Activated CD8-positive, alpha-beta T cell treated with anti-CD3 and anti-CD28 coated beads for 36 hours (primary cell): ENCODE data around the gene PLCG2. TPM values are rescaled to one million over a fixed set of nuclear protein-coding genes. Genes with fewer than 3 reads are reported as not detected.

Source experiments
- ATAC-seq: fragments of 200-7000 bp; cut with Tn5 transposase; one replicate; pipeline ENCODE4 v1.10.0; 2021; ENCODE audit warnings: mild to moderate bottlenecking, moderate library complexity
- CTCF ChIA-PET: fragments of 350-600 bp; sonication (Branson Sonifier 250); formaldehyde crosslinking; loops from one replicate; lab custom pipeline; 2021; ENCODE audit warnings: antibody characterized with exemption; lab: Charles Lee
- POLR2A ChIA-PET: fragments of 350-600 bp; sonication (Branson Sonifier 250); formaldehyde crosslinking; loops from one replicate; lab custom pipeline; 2021; ENCODE audit warnings: antibody characterized with exemption; lab: Charles Lee
- DNase-seq: peaks from one replicate; pipeline ENCODE4 v3.0.0-alpha.2; 2020
- H3K27ac Mint-ChIP-seq: one replicate; pipeline ENCODE4 v1.8.0; 2021; ENCODE audit warnings: mild to moderate bottlenecking, mixed read lengths
- H3K27me3 Mint-ChIP-seq: one replicate; pipeline ENCODE4 v1.8.0; 2021; ENCODE audit warnings: mixed read lengths
- H3K36me3 Mint-ChIP-seq: one replicate; pipeline ENCODE4 v1.8.0; 2021; ENCODE audit warnings: low read depth, mixed read lengths
- H3K4me1 Mint-ChIP-seq: one replicate; pipeline ENCODE4 v1.8.0; 2021; ENCODE audit warnings: low read depth, mixed read lengths
- H3K4me3 Mint-ChIP-seq: one replicate; pipeline ENCODE4 v1.8.0; 2021; ENCODE audit warnings: mild to moderate bottlenecking, moderate library complexity, mixed read lengths
- H3K9me3 Mint-ChIP-seq: one replicate; pipeline ENCODE4 v1.8.0; 2021; ENCODE audit warnings: mixed read lengths
- CTCF ChIP-seq: fragments of 200-600 bp; IDR thresholded peaks from one replicate; pipeline ENCODE4 v1.8.0; 2022; ENCODE audit warnings: antibody characterized with exemption, mild to moderate bottlenecking
- intact Hi-C: fragments of 100-400 bp; cut with micrococcal nuclease; formaldehyde crosslinking; loops from one replicate; pipeline ENCODE4 v1.10.0; 2022
- total RNA-seq, 2 experiments: library from RNA; stranded (reverse); gene quantifications; one replicate each; pipeline ENCODE4 v1.2.3, GENCODE V29; 2021

The PLCG2 gene
- total RNA-seq, 2 experiments from 2014 or later, result 12.7 to 13.7 TPM

- POLR2A ChIA-PET, result interaction anchor here (1.1 to 1.4 kb wide), 2 partner anchors 10 to 16 kb away, joined by 4 read pairs; no protein-coding TSS in a partner anchor
- H3K27ac Mint-ChIP-seq, result no peak overlapping the region
Measured at GRCh38 chr16:81861503-81861902, 82.4 kb downstream of the PLCG2 start.

GRCh38 chr16:81861915-81862314 lies 82.8 kb downstream of the PLCG2 start:
- TF ChIP-seq CTCF, result no peak
- ATAC-seq, result no peak
- Mint-ChIP-seq H3K27ac (no peak overlapping the region), H3K27me3 (no peaks in the 10 kb centered on the region), H3K36me3 (no peaks in the 10 kb centered on the region), H3K4me1 (no peaks in the 10 kb centered on the region), H3K9me3 (no peaks in the 10 kb centered on the region), H3K4me3 (no peak overlapping the region)
- POLR2A ChIA-PET, result interaction anchor here (1.4 kb wide), 1 partner anchor 10 kb away, joined by 4 read pairs; no protein-coding TSS in a partner anchor
- CTCF ChIA-PET, result interaction anchor here (1.8 kb wide), 1 partner anchor 12 kb away, joined by 9 read pairs; no protein-coding TSS in a partner anchor
- intact Hi-C loops, result no loop called here
- no peak for DNase-seq

More at GRCh38 chr16:81861503-81861902, 82.4 kb downstream of the PLCG2 start:
- CTCF ChIA-PET, result interaction anchor here (0.7 to 1.8 kb wide), 3 partner anchors 12 to 44 kb away, joined by 3 to 9 read pairs (median 3); no protein-coding TSS in a partner anchor
- TF ChIP-seq CTCF, result no peak
- no peaks in the 10 kb centered on the region for H3K36me3 Mint-ChIP-seq
- H3K4me1 Mint-ChIP-seq, result no peaks in the 10 kb centered on the region
- H3K9me3 Mint-ChIP-seq, result no peaks in the 10 kb centered on the region
- peak; percentile 56 for ATAC-seq
- H3K4me3 Mint-ChIP-seq, result no peak overlapping the region
- no peak for DNase-seq
- intact Hi-C loops, result no loop called here
- no peaks in the 10 kb centered on the region for H3K27me3 Mint-ChIP-seq

- Mint-ChIP-seq H3K36me3 (no peaks in the 10 kb centered on the region), H3K4me1 (no peaks in the 10 kb centered on the region), H3K27me3 (no peaks in the 10 kb centered on the region), H3K9me3 (no peaks in the 10 kb centered on the region), H3K27ac (no peak overlapping the region), H3K4me3 (no peak overlapping the region)
- TF ChIP-seq CTCF, result no peak
- intact Hi-C loops, result no loop called here
- CTCF ChIA-PET, result interaction anchor here (0.7 kb wide), 1 partner anchor 10 kb away, joined by 3 read pairs; no protein-coding TSS in a partner anchor
- ATAC-seq, result no peak
- no peak for DNase-seq
- POLR2A ChIA-PET, result no interaction called here
Measured at GRCh38 chr16:81863630-81864352, 84.7 kb downstream of the PLCG2 start.

DNA sequence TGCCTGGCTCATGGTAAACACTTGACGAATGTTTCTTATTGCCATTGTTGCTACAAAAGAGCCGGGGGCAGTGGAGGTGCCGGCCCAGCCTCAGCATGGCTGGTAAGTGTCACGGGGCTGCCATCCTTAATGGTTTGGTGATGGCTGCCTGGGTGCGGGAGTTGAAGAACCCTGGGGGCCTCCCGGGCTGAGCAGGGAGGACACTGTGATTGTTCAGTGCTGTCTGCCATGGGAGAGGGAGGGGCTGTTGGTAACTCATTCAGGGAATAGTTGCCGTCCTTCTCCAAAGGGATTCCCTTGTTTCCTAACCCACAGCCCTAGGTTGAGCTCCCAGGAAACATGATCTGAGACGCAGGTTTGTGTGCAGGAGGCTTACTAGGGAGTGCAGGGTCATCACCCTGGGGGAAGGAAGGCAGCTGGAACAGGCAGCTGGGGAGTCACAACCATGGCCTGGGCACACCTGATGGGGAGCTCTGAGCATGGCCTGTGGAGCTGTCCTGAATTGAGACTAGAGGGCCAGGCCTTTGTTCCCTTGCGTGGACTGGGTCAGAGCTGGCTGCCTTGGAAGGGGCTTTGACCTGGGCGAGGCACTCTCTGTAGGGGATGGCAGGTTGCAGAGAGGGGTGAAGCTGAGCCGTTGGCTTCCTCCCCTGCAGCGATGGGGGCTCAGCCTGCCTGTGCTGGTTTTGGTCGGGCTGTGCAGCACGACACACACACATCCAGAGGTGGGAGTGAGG lies 85.7 kb downstream of the PLCG2 start:
- CTCF ChIA-PET, result interaction anchor here (0.6 kb wide), 1 partner anchor 25 kb away, joined by 3 read pairs; no protein-coding TSS in a partner anchor
- no peaks in the 10 kb centered on the region for H3K9me3 Mint-ChIP-seq
- no peak overlapping the region for H3K27ac Mint-ChIP-seq
- no peaks in the 10 kb centered on the region for H3K4me1 Mint-ChIP-seq
- H3K4me3 Mint-ChIP-seq, result no peak overlapping the region
- POLR2A ChIA-PET, result interaction anchor here (0.6 kb wide), 1 partner anchor 447 kb away, joined by 3 read pairs; no protein-coding TSS in a partner anchor
- DNase-seq (no peak), ATAC-seq (no peak)
- intact Hi-C loops, result no loop called here
- H3K36me3 Mint-ChIP-seq, result no peaks in the 10 kb centered on the region
- H3K27me3 Mint-ChIP-seq, result no peaks in the 10 kb centered on the region
- TF ChIP-seq CTCF, result no peak
